K562 (cell line): Measurements from ENCODE around the gene DENND2C. TPM values are rescaled to one million over a fixed set of nuclear protein-coding genes. Genes with fewer than 3 reads are reported as not detected.

Experiments used
- ATAC-seq: fragments of 200-7000 bp; cut with Tn5 transposase; 3 replicates; pipeline ENCODE4 v1.9.1; 2020; ENCODE audit warnings: moderate library complexity
- BruUV-seq: library from RNA; stranded (reverse); fragments of 400-500 nt; replicated peaks from 2 replicates; lab custom pipeline; 2021; lab: Mats Ljungman, UMichigan
- CTCF ChIA-PET: fragments of 300-600 bp; formaldehyde crosslinking; extraction: SDS; loops from one replicate; lab custom pipeline; 2021; ENCODE audit warnings: low intra/inter-chr PET ratio; lab: Yijun Ruan, JAX
- POLR2A ChIA-PET: fragments of 300-600, 350-650 bp; sonication (Branson Sonifier 250); formaldehyde crosslinking; extraction: SDS; loops from one replicate; lab custom pipeline; 2021; ENCODE audit warnings: antibody characterized with exemption, inconsistent platforms; lab: Yijun Ruan, JAX
- DNase-seq, 4 experiments: peaks; one replicate each; pipeline versions ENCODE4 v3.0.0 to v3.0.0-alpha.2; 2011 to 2018; ENCODE audit warnings: low spot score in 3 of 4, mixed read lengths in 3 of 4; ENCODE audit errors: extremely low read depth in 1 of 4
- FAIRE-seq: peaks from 2 replicates; lab custom pipeline; 2011; peaks lifted over from hg19 to GRCh38; lab: Jason Lieb, UNC
- H2AFZ ChIP-seq: 2 replicates; pipeline ENCODE4 v1.6.0; 2011; ENCODE audit warnings: low read depth, low read length, control low read depth, inconsistent platforms
- H3K27ac ChIP-seq: fragments of 200-600 bp; 3 replicates; pipeline ENCODE4 v1.8.0; 2011; ENCODE audit warnings: low read depth, mild to moderate bottlenecking, control low read depth, inconsistent platforms, low read length, moderate library complexity, mixed read lengths; ENCODE audit errors: extremely low read depth
- H3K27me3 ChIP-seq, 2 experiments: fragments of 300-600 bp in 1 of 2; 2 replicates in 1 of 2; 3 replicates in 1 of 2; pipeline versions ENCODE4 v1.6.0 to v1.8.0; 2011; ENCODE audit warnings: inconsistent platforms in 2 of 2, low read length in 2 of 2, mild to moderate bottlenecking in 1 of 2, mixed read lengths in 1 of 2, moderate library complexity in 1 of 2; ENCODE audit not compliant: control insufficient read depth in 2 of 2, insufficient read depth in 2 of 2
- H3K36me3 ChIP-seq: fragments of 300-600 bp; 3 replicates; pipeline ENCODE4 v1.8.0; 2011; ENCODE audit warnings: mild to moderate bottlenecking, low read length, inconsistent platforms; ENCODE audit not compliant: control insufficient read depth, insufficient read depth
- H3K4me1 ChIP-seq, 2 experiments: fragments of 200-600 bp in 1 of 2; replicated peaks in 1 of 2; 2 replicates in 1 of 2; 3 replicates in 1 of 2; pipeline versions ENCODE4 v1.5.1 to v1.8.0; 2011; ENCODE audit warnings: inconsistent platforms in 2 of 2, low read length in 2 of 2, mild to moderate bottlenecking in 1 of 2, mixed read lengths in 1 of 2, moderate library complexity in 1 of 2; ENCODE audit not compliant: control insufficient read depth in 2 of 2, insufficient read depth in 2 of 2
- H3K4me2 ChIP-seq: 2 replicates; pipeline ENCODE4 v1.6.1; 2011; ENCODE audit warnings: low read length, control low read depth, inconsistent platforms, mixed read lengths; ENCODE audit not compliant: insufficient read depth
- H3K4me3 ChIP-seq: fragments of 200-600 bp; sonication (generic), shearing (Covaris generic); 2 replicates; pipeline ENCODE4 v1.5.1; 2016; ENCODE audit warnings: control low read depth, inconsistent platforms
- H3K79me2 ChIP-seq: fragments of 200-600 bp; 3 replicates; pipeline ENCODE4 v1.8.0; 2011; ENCODE audit warnings: low read length, inconsistent platforms; ENCODE audit not compliant: control insufficient read depth, insufficient read depth
- H3K9ac ChIP-seq, 2 experiments: 2 replicates each; pipeline versions ENCODE4 v1.6.0 to v1.6.1; 2011; ENCODE audit warnings: low read depth in 2 of 2, low read length in 2 of 2, control low read depth in 1 of 2, inconsistent platforms in 1 of 2, mild to moderate bottlenecking in 1 of 2, mixed read lengths in 1 of 2; ENCODE audit not compliant: insufficient read depth in 1 of 2
- H3K9me1 ChIP-seq: one replicate; pipeline ENCODE4 v1.6.0; 2011; ENCODE audit warnings: inconsistent platforms, mild to moderate bottlenecking, low read length, moderate library complexity; ENCODE audit not compliant: control insufficient read depth, insufficient read depth
- H3K9me3 ChIP-seq: replicated peaks from 2 replicates; pipeline ENCODE4 v1.5.1; 2011; ENCODE audit warnings: low read depth, low read length, inconsistent platforms; ENCODE audit not compliant: control insufficient read depth, insufficient read depth
- H4K20me1 ChIP-seq: replicated peaks from 2 replicates; pipeline ENCODE4 v1.6.1; 2011; ENCODE audit warnings: low read length, inconsistent platforms, mixed read lengths; ENCODE audit not compliant: control insufficient read depth, insufficient read depth
- ARID3B ChIP-seq: fragments of 250-450 bp; sonication (Bioruptor Pico); IDR thresholded peaks from 2 replicates; pipeline ENCODE4 v1.4.0; 2020; ENCODE audit warnings: borderline replicate concordance
- ATF4 ChIP-seq: fragments of 450-650 bp; formaldehyde crosslinking; IDR thresholded peaks from 2 replicates; pipeline ENCODE4 v1.4.0; 2022; ENCODE audit warnings: mild to moderate bottlenecking, moderate library complexity
- BMI1 ChIP-seq: fragments of 150-350 bp; IDR thresholded peaks from 2 replicates; pipeline ENCODE4 v1.6.1; 2014; ENCODE audit warnings: low read length
- COPS2 ChIP-seq: fragments of 450-650 bp; conservative IDR thresholded peaks from 2 replicates; pipeline ENCODE4 v1.6.1; 2016; ENCODE audit warnings: mild to moderate bottlenecking, moderate library complexity
- FOXA3 ChIP-seq, 2 experiments: fragments of 450-650 bp in 1 of 2; sonication (generic) in 1 of 2; formaldehyde crosslinking; IDR thresholded peaks in 1 of 2; conservative IDR thresholded peaks in 1 of 2; 2 replicates each; pipeline versions ENCODE4 v1.4.0 to v1.8.0; 2020 to 2022; ENCODE audit warnings: mild to moderate bottlenecking in 2 of 2, missing genetic modification reagents in 1 of 2
- GABPA ChIP-seq: fragments of 200-800 bp; sonication (Bioruptor generic); conservative IDR thresholded peaks from 2 replicates; pipeline ENCODE4 v1.6.1; 2016; ENCODE audit warnings: low read depth, missing genetic modification characterization, missing compliant biosample characterization
- TCFL5 ChIP-seq: fragments of 250-450 bp; sonication (Bioruptor Pico); conservative IDR thresholded peaks from 2 replicates; pipeline ENCODE4 v1.6.1; 2021; ENCODE audit warnings: mild to moderate bottlenecking, moderate library complexity, matching md5 sums
- THAP12 ChIP-seq: fragments of 250-450 bp; sonication (Bioruptor Pico); IDR thresholded peaks from 2 replicates; pipeline ENCODE4 v1.9.0; 2021; ENCODE audit warnings: mild to moderate bottlenecking, inconsistent platforms
- THRB ChIP-seq: fragments of 450-650 bp; formaldehyde crosslinking; conservative IDR thresholded peaks from 2 replicates; pipeline ENCODE4 v1.4.0; 2022; ENCODE audit warnings: mild to moderate bottlenecking, missing genetic modification characterization
- ZNF134 ChIP-seq: fragments of 250-450 bp; sonication (Bioruptor Pico); conservative IDR thresholded peaks from 2 replicates; pipeline ENCODE4 v1.4.0; 2020
- ZNF23 ChIP-seq: fragments of 250-450 bp; sonication (Bioruptor Pico); IDR thresholded peaks from 2 replicates; pipeline ENCODE4 v1.4.0; 2020; ENCODE audit warnings: mild to moderate bottlenecking
- ZNF445 ChIP-seq: fragments of 250-450 bp; sonication (Bioruptor Pico); IDR thresholded peaks from 2 replicates; pipeline ENCODE4 v1.4.0; 2020; ENCODE audit warnings: low read depth, mild to moderate bottlenecking, moderate library complexity
- ZNF764 ChIP-seq: fragments of 250-450 bp; sonication (Bioruptor Pico); IDR thresholded peaks from 2 replicates; pipeline ENCODE4 v1.4.0; 2020; ENCODE audit warnings: low read depth, mild to moderate bottlenecking, moderate library complexity
- ZNF77 ChIP-seq: fragments of 250-450 bp; sonication (Bioruptor Pico); IDR thresholded peaks from 2 replicates; pipeline ENCODE4 v1.5.0; 2020
- WGBS: fragments of 100-300 bp; shearing (Covaris generic); methylation state at CpG from one replicate; pipeline ENCODE4 v1.1.6; 2016; ENCODE audit warnings: low coverage, mixed read lengths; ENCODE audit not compliant: insufficient coverage; ENCODE audit errors: missing lambda C conversion rate; 5-methylcytosine and 5-hydroxymethylcytosine counted together
- in situ Hi-C: fragments of 300-500 bp; cut with MboI; formaldehyde crosslinking; loops from 4 replicates; pipeline ENCODE4 v1.15.0; 2018; ENCODE audit warnings: inconsistent platforms, mixed read lengths
- intact Hi-C: fragments of 100-400 bp; cut with micrococcal nuclease; formaldehyde crosslinking; loops from 2 replicates; pipeline ENCODE4 v1.14.2; 2022
- polyA plus RNA-seq, 8 experiments: library from polyadenylated mRNA; depleted of rRNA in 4 of 8; stranded (reverse) in 5 of 8; unstranded in 3 of 8; fragments of >200 nt; fragmentation: Nextera tagmentation in 2 of 8; fragmentation: Illumina TruSeq in 1 of 8; extraction: Ambion mirVana in 2 of 8; extraction: Trizol in 1 of 8; gene quantifications; 2 replicates each; pipeline versions ENCODE4 v1.2.1 to v1.2.3, GENCODE V29; 2011 to 2014; ENCODE audit warnings: inconsistent platforms in 1 of 8, missing spikeins in 1 of 8
- total RNA-seq, 7 experiments: library from RNA; depleted of rRNA in 6 of 7; stranded (reverse); fragments of >200 nt in 6 of 7; fragmentation: Illumina TruSeq in 2 of 7; extraction: Trizol in 2 of 7; gene quantifications; 2 replicates each; pipeline versions ENCODE4 v1.2.1 to v1.2.3, GENCODE V29; 2011 to 2021; ENCODE audit warnings: low replicate concordance in 1 of 7

Gene DENND2C
- total and polyA plus RNA-seq, 9 of the 15 experiments (the other 6 are each of a cell fraction or from before 2014, with no cell fraction given): 0.03 to 0.25 (median 0.14) TPM

- Histone ChIP-seq H3K4me3 (no peak overlapping the region), H2AFZ (no peak overlapping the region), H3K27ac (no peak overlapping the region), H3K9me1 (no peaks in the 10 kb centered on the region), H3K27me3 (peaks cover 8 to 17% of the 10 kb centered on the region in 2 experiments; a peak in 3 of 5 replicates), H4K20me1 (no peaks in the 10 kb centered on the region), H3K4me1 (no peaks in the 10 kb centered on the region), H3K4me2 (no peak overlapping the region), H3K9ac (no peak overlapping the region), H3K9me3 (0 out of 2 replicates have a peak, but pooled peaks cover 3% of the 10 kb centered on the region), H3K36me3 (no peaks in the 10 kb centered on the region), H3K79me2 (no peaks in the 10 kb centered on the region)
- CTCF ChIA-PET: no interaction called here
- intact Hi-C loops: no loop called here
- 0% methylated on average over 1 of the region's 1 CpG for WGBS
- no peak for FAIRE-seq
- BruUV-seq: no TSS peak
- TF ChIP-seq FOXA3 (CRISPR knock-in tag; conservative IDR thresholded peaks at IDR 0.05 in 1 of 2, IDR thresholded peaks at IDR 0.05 in 1 of 2) (no peak), ZNF445 (CRISPR knock-in tag) (no peak), TCFL5 (CRISPR knock-in tag) (no peak), ZNF764 (CRISPR knock-in tag) (no peak), ZNF77 (CRISPR knock-in tag) (no peak), COPS2 (no peak), THAP12 (CRISPR knock-in tag) (no peak), ZNF23 (CRISPR knock-in tag) (no peak), ZNF134 (no peak), ATF4 (CRISPR knock-in tag) (no peak), GABPA (tag) (no peak), ARID3B (CRISPR knock-in tag) (no peak), THRB (CRISPR knock-in tag) (no peak), BMI1 (no peak)
- POLR2A ChIA-PET: no interaction called here
- DNase-seq: no peak
- ATAC-seq: no peak
- in situ Hi-C loops: no loop called here
Observed at GRCh38 chr1:114607223-114607622, 62.6 kb downstream of the DENND2C start.
